ENCODE data around the gene CDK18.

DNA sequence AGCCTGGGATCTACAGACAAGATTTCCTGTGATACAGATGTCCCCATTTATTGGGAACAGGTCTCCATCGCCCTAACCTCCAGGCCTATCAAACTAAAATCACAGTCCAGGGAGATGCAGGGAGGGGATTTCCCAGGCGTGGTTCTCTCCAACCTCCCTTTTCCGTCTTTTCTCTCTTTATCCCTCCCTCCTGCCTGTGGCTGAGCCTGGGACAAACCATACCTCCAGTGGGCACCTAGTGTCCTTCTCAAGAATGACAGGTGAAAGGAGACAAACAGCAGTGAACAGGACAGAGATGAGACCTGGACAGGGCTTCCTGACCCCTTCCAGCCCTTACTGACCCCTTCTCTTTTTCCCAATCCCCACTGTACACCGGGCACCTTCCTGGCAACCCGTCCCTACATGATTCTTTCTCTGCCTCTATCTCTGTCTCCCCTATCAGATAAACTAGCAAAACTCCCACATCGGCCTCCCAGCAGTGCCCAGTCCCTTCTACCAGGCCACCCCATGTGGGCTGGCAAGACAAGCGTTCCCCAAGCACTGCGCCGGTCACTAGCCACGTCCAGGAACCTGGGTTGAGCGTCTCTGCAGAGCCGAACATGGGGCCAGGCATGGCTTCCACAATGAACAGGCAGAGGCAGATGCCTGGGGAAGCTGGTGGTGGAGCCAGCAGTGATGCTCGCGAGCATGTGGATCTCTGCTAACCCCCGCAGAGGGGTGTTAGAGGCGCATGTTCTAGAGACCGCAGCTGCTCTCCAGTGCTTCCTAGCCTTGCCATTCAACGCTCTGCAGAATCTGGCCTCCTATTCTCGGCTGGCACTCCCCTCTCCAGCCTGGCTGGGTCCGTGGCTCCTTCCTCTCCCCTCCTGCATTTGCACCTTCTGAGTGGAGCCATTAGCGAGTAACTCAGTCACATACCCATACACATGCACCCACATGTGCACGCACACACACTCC is 72.6 kb downstream of the CDK18 start:
- TF ChIP-seq, protein P1, sequence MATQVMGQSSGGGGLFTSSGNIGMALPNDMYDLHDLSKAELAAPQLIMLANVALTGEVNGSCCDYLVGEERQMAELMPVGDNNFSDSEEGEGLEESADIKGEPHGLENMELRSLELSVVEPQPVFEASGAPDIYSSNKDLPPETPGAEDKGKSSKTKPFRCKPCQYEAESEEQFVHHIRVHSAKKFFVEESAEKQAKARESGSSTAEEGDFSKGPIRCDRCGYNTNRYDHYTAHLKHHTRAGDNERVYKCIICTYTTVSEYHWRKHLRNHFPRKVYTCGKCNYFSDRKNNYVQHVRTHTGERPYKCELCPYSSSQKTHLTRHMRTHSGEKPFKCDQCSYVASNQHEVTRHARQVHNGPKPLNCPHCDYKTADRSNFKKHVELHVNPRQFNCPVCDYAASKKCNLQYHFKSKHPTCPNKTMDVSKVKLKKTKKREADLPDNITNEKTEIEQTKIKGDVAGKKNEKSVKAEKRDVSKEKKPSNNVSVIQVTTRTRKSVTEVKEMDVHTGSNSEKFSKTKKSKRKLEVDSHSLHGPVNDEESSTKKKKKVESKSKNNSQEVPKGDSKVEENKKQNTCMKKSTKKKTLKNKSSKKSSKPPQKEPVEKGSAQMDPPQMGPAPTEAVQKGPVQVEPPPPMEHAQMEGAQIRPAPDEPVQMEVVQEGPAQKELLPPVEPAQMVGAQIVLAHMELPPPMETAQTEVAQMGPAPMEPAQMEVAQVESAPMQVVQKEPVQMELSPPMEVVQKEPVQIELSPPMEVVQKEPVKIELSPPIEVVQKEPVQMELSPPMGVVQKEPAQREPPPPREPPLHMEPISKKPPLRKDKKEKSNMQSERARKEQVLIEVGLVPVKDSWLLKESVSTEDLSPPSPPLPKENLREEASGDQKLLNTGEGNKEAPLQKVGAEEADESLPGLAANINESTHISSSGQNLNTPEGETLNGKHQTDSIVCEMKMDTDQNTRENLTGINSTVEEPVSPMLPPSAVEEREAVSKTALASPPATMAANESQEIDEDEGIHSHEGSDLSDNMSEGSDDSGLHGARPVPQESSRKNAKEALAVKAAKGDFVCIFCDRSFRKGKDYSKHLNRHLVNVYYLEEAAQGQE (IDR thresholded peaks at IDR 0.05; ENCODE audit: borderline replicate concordance): no peak
- TF ChIP-seq, protein P2, sequence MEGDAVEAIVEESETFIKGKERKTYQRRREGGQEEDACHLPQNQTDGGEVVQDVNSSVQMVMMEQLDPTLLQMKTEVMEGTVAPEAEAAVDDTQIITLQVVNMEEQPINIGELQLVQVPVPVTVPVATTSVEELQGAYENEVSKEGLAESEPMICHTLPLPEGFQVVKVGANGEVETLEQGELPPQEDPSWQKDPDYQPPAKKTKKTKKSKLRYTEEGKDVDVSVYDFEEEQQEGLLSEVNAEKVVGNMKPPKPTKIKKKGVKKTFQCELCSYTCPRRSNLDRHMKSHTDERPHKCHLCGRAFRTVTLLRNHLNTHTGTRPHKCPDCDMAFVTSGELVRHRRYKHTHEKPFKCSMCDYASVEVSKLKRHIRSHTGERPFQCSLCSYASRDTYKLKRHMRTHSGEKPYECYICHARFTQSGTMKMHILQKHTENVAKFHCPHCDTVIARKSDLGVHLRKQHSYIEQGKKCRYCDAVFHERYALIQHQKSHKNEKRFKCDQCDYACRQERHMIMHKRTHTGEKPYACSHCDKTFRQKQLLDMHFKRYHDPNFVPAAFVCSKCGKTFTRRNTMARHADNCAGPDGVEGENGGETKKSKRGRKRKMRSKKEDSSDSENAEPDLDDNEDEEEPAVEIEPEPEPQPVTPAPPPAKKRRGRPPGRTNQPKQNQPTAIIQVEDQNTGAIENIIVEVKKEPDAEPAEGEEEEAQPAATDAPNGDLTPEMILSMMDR (IDR thresholded peaks at IDR 0.05; ENCODE audit: poor library complexity, severe bottlenecking): no peak

Measured in neural cell (in vitro differentiated cells).